ENCODE results near the gene GPX3. TPM values are rescaled to one million over a fixed set of nuclear protein-coding genes. Genes with fewer than 3 reads are reported as not detected.

The GPX3 gene, protein sequence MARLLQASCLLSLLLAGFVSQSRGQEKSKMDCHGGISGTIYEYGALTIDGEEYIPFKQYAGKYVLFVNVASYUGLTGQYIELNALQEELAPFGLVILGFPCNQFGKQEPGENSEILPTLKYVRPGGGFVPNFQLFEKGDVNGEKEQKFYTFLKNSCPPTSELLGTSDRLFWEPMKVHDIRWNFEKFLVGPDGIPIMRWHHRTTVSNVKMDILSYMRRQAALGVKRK
- 8.6 and 15.7 TPM in 2 replicates for total RNA-seq

DNA sequence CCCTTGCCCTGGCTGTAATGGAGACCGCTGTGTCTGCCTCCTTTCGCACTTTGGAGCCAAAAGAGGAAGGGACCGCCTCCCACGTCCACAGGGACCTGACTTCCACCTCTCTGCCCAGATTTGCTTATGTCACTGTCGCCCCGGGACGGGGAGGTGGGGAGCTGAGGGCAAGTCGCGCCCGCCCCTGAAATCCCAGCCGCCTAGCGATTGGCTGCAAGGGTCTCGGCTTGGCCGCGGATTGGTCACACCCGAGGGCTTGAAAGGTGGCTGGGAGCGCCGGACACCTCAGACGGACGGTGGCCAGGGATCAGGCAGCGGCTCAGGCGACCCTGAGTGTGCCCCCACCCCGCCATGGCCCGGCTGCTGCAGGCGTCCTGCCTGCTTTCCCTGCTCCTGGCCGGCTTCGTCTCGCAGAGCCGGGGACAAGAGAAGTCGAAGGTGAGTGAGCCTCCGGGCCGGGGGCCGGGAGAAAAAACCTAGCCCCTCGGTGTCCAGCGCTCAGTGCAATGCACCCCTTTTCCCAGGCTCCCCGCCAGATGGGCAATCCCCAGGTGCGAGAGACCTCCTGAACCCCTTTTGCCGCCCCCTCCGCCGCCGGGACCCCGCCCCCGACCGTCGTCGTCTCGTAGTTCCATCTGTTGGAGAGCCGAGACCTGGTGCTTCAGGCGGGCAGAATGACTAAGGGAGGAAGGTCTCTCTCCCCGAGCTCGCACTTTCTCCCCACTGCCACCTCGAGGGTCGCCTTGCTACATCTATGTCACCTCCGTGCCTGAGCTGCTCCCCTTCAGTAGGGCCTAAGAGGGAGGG, at the start of gene GPX3:
Gene GPX3, plus strand, starts transcription at position 288 of the 807 bp plus-strand sequence. Its CDS starts 64 bp downstream, at position 352.
- peak in 1 of 2 donors; percentile 66 for DNase-seq (ENCODE audit: low read depth in 2 of 2)

DNA sequence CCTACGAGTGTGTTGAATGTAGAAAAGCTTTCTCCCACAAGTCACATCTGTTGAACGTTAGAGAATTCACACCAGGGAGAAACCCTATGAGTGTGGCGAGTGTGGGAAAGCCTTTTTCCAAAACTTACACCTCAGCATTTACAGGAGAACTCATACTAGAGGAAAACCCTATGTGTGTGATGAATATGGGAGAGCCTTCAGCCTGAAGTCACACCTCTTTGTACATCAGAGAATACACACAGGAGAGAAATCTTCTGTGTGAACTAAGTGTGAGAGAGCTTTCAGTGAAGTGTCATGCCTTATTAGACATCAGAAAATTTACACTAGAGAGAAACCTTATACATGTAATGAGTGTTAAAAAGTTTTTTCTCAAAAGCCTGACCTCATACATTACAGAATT, 41.8 kb upstream of the GPX3 start:
- no peak for DNase-seq (ENCODE audit: low read depth in 2 of 2)

DNA sequence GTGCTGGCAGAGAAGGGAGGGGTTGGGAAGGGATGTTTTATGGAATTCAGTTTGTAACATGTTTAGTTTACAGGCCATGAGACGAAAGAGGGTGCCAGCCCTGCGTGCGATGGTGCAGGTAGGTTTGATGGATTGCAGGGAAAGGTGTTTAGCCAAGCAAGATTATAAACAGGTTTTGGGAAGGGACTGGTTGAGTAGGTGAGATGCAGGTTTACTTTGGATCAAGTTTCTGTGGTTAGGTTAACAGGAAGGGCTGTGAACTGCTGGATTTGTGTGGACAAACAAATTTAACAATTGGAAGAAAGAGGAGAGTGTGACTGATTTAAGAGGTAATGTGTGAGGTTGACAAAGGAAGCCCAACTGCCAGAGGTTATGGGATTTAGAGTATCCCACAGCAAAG, 32.6 kb upstream of the GPX3 start:
- no peak for DNase-seq (ENCODE audit: low read depth in 2 of 2)

DNA sequence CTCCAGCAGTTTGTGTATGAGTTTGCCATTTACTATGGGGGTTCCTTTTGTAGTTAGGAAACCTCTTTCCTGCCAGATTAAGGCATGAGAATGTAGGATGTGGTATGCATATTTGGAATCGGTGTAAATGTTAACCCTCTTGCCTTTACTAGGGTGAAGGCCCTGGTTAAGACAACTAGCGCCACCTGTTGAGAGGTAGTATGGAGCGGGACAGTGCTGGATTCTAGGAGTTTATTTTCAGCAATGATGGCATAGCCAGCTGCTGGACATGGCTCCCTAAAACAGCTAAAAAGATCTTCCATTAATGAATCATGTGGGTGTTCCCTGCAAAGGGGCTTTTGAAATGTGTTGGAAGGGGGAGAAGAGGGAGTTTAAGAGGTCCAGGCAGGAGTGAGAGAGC, 30.7 kb upstream of the GPX3 start:
- peak in 1 of 2 donors; percentile 5 for DNase-seq (ENCODE audit: low read depth in 2 of 2)

DNA sequence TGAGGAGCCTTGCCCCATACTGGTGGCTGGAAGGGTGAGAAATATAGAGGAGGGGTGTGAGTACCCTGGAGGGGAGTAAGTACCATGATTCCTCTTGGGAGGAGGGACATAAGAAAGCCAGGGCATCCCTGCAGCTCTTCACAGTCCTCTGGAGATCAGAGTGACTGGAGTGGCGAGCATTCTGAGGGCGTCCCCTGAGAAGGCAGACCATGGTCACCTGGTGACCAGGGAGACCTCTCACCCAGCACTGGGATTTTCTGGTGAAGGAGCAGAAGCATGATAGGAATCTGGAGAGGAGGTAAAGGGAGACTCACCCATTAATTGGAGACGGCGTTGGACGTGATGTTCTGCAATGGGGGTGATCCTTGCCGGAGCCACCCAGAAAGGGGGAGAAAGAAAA, 27.7 kb upstream of the GPX3 start:
- no peak for DNase-seq (ENCODE audit: low read depth in 2 of 2)

DNA sequence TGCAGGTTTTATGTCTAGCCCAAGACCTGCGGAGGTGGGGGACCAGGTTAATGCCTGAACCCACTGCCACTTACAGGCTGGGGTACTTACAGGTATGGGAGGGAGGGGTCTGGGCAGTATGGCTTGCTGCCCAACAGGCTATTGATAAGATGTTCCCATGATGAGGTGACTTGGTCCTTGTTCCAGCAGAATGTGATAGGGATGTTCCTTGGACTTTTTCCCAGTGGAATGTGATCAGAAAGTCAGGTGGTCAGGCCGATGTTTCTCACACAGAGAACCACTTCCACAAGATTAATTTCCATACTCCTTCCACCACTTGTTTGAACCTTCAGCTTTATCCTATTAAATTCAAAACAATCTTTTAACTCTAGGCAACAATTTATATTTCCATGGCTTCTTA, 27.0 kb upstream of the GPX3 start:
- no peak for DNase-seq (ENCODE audit: low read depth in 2 of 2)

DNA sequence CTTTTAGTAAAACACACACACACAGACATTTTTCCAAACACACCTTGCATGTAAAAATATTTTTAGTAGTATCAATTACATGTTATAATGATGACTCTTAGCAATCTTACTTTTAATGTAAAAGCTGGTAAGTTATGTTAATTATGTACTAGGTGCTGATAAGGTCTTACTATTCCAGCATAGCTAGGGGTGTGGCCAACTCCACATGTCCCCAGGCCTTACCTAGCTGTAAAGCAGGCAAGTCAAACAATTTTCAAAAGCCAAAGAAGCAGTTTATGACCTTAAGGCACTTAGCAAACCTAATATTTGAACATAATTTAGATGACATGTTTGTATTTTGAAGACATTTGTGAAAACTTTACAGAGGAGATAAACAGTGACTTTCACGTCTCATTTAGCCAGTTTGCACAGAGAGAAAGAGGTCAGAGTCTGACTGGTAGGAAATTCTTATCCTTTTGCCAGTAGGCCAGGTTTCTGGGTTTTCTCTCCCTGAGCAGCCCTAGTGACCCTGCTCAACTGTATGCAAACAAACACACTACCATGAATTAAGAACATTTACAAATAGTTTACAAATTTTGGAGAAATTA, 26.5 kb upstream of the GPX3 start:
- no peak for DNase-seq (ENCODE audit: low read depth in 2 of 2)

DNA sequence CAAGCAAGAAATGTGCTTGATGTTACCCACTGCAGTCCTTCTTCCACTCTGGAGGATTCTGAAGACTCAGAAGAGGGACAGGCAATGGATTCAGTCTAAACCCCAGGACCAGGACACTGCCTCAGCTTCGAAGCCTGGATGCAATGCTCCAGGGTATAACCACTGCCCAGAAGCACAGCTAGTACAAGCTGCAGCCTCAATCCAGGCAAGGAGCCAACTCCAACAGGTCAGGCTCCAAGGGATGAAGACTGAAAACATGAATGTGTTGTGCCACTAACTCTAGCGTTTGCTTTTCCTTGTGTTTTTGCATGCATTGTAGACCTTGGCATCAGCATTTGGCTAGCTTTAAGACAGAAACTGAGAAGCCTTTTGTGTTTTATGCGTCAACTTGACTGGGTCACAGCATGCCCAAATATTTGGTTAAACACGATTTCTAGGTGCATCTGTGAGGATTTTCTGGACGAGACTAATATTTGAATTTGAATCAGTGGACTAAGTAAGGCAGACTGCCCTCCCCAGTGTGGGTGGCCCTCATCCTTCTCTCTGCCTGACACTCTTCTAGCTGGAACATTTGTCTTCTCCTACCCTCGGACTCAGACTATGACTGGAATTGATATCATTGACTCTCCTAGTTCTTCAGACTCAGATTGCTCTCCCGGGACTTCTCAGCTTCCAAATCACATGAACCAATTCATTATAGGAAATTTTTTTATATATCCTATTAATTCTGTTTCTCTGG, 20.5 kb upstream of the GPX3 start:
- DNase-seq (ENCODE audit: low read depth in 2 of 2) = no peak

DNA sequence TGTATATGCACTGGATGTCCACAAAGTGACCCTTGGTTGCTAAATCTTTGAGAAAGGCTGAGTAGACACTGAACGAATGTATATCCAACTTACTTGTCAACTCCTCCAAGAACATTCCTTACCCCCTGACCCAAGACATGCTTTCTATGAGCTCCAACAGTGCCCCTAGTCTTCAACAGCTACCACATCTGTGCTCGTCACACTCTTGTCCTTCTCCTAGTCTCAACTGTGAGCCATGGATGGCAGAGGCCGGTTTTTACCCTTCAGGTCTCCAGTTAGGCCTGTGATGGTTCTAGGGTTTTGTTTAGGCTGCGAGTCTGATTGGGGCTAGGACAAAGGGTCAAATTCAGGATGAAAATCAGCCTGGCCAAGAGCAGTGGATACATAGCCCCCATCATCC, 19.0 kb upstream of the GPX3 start:
- DNase-seq (ENCODE audit: low read depth in 2 of 2) = no peak

DNA sequence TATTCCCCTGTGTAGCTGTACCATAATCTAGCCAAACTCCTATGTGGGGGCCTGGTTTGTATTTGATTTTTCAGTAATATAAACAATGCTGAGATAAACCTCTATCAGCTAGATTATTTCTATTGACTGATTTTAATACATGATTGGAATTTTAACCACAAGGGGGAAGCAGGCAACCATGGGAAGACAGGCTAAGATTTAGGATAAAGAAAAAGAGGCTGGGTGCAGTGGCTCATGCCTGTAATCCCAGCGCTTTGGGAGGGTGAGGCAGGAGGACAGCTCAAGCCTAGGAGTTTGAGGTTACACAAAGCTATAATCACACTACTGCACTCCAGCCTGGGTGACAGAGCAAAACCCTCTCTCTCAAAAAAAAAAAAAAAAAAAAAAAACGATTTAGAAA, 18.1 kb upstream of the GPX3 start:
- DNase-seq (ENCODE audit: low read depth in 2 of 2) = peak in 1 of 2 donors; percentile 54

DNA sequence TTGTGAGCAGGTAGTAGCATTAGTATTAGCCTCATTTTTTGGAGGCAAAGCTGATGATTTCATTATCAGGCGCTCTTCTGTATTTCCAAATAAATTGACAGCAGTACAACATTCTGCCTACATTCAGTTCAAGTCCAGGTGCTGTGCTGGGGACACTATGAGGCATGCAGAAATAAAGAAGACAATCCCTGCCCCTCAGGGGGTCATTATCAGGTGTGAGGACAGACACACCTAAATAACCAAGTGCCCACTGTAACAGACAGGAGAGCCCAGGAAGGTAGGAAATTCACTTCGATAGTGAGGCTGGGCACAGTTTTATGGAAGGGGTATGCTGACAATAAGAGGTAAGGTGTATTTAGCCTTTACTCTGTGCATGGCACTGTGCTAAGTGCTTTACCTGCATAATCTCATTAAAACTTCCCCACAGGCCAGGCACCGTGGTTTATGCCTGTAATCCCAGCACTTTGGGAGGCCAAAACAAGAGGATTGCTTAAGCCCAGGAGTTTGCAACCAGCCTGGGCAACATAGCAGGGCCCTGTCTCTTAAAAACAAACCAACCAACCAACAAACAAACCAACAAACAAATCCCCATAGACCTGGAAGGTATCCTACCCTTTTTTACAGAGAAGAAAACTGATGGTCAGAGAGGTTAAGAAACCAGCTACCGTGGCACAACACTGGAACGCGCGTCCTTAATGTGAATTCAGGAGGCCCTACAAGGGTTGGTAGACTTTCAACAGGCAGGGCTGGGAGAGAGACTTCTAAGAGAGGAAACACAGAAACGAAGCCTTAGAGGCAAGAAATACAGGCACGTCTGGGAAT, 17.5 kb upstream of the GPX3 start:
- DNase-seq (ENCODE audit: low read depth in 2 of 2) = no peak

DNA sequence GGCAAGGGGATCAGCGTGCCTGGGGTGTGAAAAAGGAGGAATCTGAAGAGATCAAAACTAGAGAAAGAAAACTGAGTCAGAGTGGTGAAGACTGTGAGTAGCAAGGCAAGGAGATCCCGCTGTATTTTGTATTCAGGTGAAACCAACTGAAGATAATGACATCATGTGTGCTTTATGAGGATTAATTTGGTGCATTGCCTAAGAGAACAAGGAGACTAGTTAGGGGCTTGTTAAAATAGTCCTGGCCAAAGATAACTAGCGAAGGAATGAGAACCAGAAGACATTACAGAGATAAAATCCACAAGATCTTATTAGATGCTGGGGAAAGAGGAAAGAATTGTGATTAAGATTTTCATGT, 16.9 kb upstream of the GPX3 start:
- no peak for DNase-seq (ENCODE audit: low read depth in 2 of 2)

DNA sequence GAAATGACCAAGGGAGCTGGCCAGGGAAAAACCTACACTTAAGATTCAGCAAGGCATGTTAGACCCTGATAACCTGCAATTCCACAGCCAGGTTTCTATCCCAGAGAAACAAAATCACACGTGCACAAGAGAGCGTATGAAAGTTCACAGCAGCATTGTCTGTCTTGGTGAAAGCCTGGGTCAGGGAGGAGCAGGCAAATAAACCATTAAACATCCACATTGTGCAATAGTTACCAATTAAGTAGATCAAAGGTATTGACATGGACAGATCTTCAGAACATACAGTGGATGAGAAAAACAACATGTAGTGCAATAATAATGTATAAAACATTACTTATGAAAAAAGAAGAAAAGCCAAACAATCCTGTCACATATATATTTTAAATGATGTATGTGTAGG, 15.9 kb upstream of the GPX3 start:
- no peak for DNase-seq (ENCODE audit: low read depth in 2 of 2)

DNA sequence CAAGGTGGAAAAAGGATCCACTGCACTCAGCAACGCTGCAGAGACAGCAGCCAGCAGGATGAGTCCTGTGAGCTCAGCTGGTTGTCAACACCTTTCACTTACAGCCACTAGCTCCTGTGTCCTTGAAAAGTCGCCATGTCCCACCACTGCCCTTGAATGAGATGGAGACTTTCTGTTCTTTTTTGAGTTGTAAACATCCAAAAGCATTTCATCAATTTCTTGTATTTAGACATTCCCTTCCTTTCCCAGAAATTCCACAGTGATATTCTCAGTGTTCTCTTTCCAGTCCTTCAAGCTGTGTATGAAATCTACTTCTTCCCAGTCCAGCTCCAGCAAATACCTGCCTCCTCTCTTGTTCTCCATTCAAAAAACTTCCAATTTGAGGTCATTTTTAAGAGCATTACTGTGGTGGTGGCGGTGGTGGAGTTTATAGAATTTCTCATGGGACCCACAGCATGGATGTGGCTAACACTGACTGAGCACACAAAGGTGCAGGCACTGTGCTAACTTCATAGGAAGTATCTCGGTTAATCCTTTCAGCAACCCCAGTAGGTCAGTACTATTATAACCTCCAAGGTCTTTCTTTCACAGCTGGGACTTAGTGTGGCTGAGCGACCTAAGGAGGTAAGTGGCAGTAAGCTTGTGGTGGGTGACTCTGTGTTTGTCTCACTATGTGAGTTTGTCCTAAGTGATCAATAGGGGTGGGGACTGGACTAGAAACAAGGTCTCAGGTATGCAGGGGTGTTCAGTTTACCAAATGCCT, 15.0 kb upstream of the GPX3 start:
- DNase-seq (ENCODE audit: low read depth in 2 of 2) = no peak

DNA sequence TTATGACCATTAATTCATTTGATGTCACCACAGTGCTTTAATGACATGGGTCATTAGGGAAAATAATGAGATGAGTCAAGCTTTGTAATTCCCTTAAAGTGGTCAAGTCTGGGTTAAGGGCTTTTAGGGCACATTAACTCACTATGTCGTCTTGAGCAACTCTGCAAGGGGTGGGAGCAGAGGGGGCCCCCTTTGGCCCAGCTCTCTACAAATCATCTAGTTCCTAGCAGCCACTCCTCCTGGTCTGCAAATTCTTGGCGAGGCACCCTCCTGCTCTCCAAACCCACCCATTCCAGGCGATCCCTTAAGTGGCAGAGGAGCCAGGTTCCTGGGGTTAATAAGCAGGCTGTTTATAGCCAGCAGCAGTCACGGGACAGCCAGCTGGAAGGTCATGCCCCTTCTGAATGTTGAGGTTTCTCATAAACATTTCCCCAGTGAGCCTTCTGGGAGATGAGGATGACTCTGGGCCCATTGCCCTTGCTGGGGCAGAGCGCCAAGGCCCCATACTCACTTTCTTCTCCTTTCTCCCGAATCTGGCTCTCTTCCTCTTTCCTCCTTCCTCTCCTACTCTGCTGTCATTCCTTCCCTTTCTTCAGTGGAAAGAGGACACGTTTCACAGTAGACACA, 14.3 kb upstream of the GPX3 start:
- peak in 1 of 2 donors; percentile 27 for DNase-seq (ENCODE audit: low read depth in 2 of 2)

DNA sequence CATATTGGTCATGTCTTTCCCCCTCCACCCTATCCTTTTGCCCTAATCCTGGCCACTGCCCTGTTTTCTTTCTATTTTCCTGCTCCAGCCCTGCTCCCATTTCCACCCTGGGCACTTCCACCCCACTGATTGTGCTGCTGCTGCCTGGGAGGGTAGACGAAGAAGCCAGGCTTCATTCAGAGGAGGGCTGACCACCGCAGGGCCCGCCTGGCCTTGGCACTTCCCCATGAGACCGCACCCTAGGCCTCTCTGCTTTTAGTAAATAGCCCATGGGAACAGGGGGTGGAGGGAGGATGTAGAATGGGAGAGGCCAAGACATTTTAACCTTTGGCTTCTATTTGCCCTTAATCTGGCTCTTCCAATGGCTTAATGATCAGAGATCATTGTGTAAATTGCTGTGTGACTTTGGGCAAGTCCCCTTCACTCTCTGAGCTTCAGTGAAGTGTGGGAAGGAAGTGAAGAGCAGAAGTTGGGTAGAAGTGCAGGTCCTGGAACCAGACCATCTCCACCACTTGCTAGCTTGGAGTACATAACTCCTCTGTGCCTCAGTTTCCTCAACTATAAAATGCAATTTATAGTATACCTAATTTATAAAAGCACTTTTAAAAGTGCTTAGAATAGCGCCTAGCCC, 13.6 kb upstream of the GPX3 start:
- no peak for DNase-seq (ENCODE audit: low read depth in 2 of 2)

DNA sequence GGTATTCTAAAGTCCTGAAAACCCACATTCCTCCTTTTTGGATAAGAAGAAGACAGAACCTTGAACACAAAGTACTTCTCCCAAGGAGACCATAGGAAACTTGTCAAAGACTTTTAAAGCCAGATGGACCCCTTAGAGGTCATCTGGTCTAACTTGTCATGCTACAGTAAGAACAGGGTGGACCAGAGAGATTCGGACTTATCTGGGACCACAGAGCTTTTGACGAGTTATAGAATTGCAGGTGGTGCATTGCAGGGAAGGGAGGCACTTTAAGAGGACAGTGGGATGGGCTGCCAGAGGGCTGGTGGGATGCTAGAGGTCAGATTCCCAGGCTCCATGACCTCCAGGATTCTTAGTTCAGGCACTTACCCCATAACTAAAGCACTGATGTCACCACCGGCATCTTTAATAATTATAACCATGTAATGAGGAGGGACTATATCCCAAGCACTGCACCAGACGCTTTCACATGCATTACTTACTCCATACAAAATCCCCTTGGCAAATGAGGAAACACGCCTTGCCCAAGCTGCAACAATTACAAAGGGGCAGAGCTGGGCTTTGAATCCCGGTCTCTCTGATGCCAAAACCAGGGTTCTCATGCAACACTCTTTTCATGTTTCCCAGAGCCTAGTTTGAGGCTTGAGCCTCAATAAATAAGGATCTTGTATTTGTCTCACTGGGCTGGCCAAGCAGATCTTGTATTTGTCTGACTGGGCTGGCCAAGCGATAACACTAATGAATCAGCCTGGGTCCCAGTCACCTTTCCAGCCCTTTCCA, 12.8 kb upstream of the GPX3 start:
- no peak for DNase-seq (ENCODE audit: low read depth in 2 of 2)

DNA sequence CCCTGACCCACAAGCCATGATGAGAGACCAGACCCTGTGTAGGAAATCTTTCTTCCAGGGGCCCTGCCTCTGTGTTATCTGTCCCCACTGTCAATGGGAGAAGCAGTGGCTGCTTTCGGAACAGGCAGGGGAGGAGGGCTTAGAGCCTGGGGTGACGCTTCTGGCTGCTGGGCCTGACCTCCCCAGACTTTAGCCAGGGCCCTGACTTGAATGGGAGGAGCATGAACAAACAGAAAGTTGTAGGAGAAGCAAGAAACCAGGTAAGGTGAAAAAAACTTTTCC, 12.2 kb upstream of the GPX3 start:
- no peak for DNase-seq (ENCODE audit: low read depth in 2 of 2)

DNA sequence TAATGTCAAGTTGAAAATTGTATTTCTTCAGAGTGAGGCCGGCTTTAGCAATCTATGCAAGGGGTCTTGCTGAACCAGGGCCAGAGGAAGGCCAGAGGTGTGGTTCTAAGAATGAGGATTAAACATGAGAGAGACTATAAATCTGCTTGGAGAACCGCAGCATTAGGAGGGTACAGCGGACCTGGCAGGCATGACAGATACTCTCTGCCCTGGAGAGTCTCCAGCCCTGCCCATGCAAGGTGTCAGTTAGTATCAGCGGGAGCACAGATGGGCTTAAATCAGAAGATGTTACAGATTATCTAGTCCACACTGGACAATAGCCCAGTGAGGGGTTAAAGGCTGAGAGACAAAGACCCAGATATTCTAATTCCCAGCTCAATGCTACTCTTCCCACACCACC, 11.5 kb upstream of the GPX3 start:
- DNase-seq (ENCODE audit: low read depth in 2 of 2) = no peak

All from dermis microvascular lymphatic vessel endothelial cell (primary cell).